Activated T-helper 2 cell treated with anti-CD3 and anti-CD28 coated beads, Interferon-gamma antibody, Interleukin-2, Interleukin-4, amounts not matched to agents 10 μg/mL and 5 μg/mL and 100 μg/mL, durations not matched to agents 14 hours and 24 hours and 36 hours (primary cell): Measurements from ENCODE around the gene TGFBRAP1. TPM values are rescaled to one million over a fixed set of nuclear protein-coding genes. Genes with fewer than 3 reads are reported as not detected.
"Not testable (repeated sequence)": the region's sequence is repeated elsewhere in the genome, so short reads cannot be mapped to it uniquely, and the experiment has no call there.

Experiments used
- DNase-seq: peaks from one replicate; pipeline ENCODE4 v3.0.0; 2021; ENCODE audit warnings: low spot score
- H3K27ac Mint-ChIP-seq: one replicate; pipeline ENCODE4 v1.8.0; 2021; ENCODE audit warnings: mixed read lengths
- H3K27me3 Mint-ChIP-seq: one replicate; pipeline ENCODE4 v1.8.0; 2021; ENCODE audit warnings: low read depth, mixed read lengths
- H3K36me3 Mint-ChIP-seq: one replicate; pipeline ENCODE4 v1.8.0; 2021; ENCODE audit warnings: low read depth, mixed read lengths
- H3K4me1 Mint-ChIP-seq: one replicate; pipeline ENCODE4 v1.8.0; 2021; ENCODE audit warnings: low read depth, mixed read lengths
- H3K4me3 Mint-ChIP-seq: one replicate; pipeline ENCODE4 v1.8.0; 2021; ENCODE audit warnings: low read depth, mild to moderate bottlenecking, moderate library complexity, mixed read lengths
- H3K9me3 Mint-ChIP-seq: one replicate; pipeline ENCODE4 v1.8.0; 2021; ENCODE audit warnings: mixed read lengths
- intact Hi-C: fragments of 100-400 bp; cut with micrococcal nuclease; formaldehyde crosslinking; loops from one replicate; pipeline ENCODE4 v1.15.1; 2023
- total RNA-seq: library from RNA; stranded (reverse); gene quantifications from 2 replicates; pipeline ENCODE4 v1.2.3, GENCODE V29; 2022

The TGFBRAP1 gene
- total RNA-seq, 1 donor from 2014 or later, result 23.4 TPM

- intact Hi-C loops, result loop anchor here (2.0 to 10.0 kb wide), 2 partner anchors 61 to 457 kb away; partner anchors contain the start of gene FHL2
- peak within 1 kb of the TSS; percentile 100 for H3K27ac Mint-ChIP-seq
- H3K27me3 Mint-ChIP-seq, result no peaks in the 10 kb centered on the region
- DNase-seq, result peak; percentile 86
- H3K9me3 Mint-ChIP-seq, result no peaks in the 10 kb centered on the region
- H3K36me3 Mint-ChIP-seq, result peaks cover 36% of the 10 kb centered on the region
- H3K4me1 Mint-ChIP-seq, result peaks cover 29% of the 10 kb centered on the region
- H3K4me3 Mint-ChIP-seq, result peak within 1 kb of the TSS; percentile 99
These were observed 7.8 kb upstream of the TGFBRAP1 start, which contains the start of gene C2orf49 for GRCh38 chr2:105337122-105338019. TSS of gene C2orf49 (plus strand) at chr2:105337540. CDS start at chr2:105337588, 48 bp downstream.

- peaks cover 29% of the 10 kb centered on the region for H3K4me1 Mint-ChIP-seq
- peak overlapping the region; percentile 100 for H3K27ac Mint-ChIP-seq
- H3K9me3 Mint-ChIP-seq, result no peaks in the 10 kb centered on the region
- no peaks in the 10 kb centered on the region for H3K27me3 Mint-ChIP-seq
- intact Hi-C loops, result loop anchor here (2.0 to 10.0 kb wide), 2 partner anchors 62 to 458 kb away; partner anchors contain the start of gene FHL2
- H3K36me3 Mint-ChIP-seq, result peaks cover 33% of the 10 kb centered on the region
- no peak for DNase-seq
- peak overlapping the region; percentile 99 for H3K4me3 Mint-ChIP-seq
These were observed 7.2 kb upstream of the TGFBRAP1 start for GRCh38 chr2:105336786-105337121.

GRCh38 chr2:105335469-105335868 lies 5.9 kb upstream of the TGFBRAP1 start:
- H3K36me3 Mint-ChIP-seq, result peaks cover 23% of the 10 kb centered on the region
- intact Hi-C loops, result loop anchor here (10.0 kb wide), 1 partner anchor 459 kb away; no protein-coding TSS in a partner anchor
- H3K27ac Mint-ChIP-seq, result no peak overlapping the region
- H3K9me3 Mint-ChIP-seq, result no peaks in the 10 kb centered on the region
- peak overlapping the region; percentile 3 for H3K4me3 Mint-ChIP-seq
- no peak for DNase-seq
- H3K4me1 Mint-ChIP-seq, result peaks cover 34% of the 10 kb centered on the region
- H3K27me3 Mint-ChIP-seq, result no peaks in the 10 kb centered on the region

- H3K27me3 Mint-ChIP-seq, result no peaks in the 10 kb centered on the region
- DNase-seq, result no peak
- no peak overlapping the region for H3K4me3 Mint-ChIP-seq
- H3K9me3 Mint-ChIP-seq, result no peaks in the 10 kb centered on the region
- H3K36me3 Mint-ChIP-seq, result peaks cover 12% of the 10 kb centered on the region
- peaks cover 31% of the 10 kb centered on the region for H3K4me1 Mint-ChIP-seq
- intact Hi-C loops, result loop anchor here (10.0 kb wide), 1 partner anchor 461 kb away; no protein-coding TSS in a partner anchor
- no peak overlapping the region for H3K27ac Mint-ChIP-seq
These were observed 4.7 kb upstream of the TGFBRAP1 start for GRCh38 chr2:105334211-105334610.

GRCh38 chr2:105330681-105331375 lies 1.3 kb upstream of the TGFBRAP1 start:
- DNase-seq, result no peak
- Mint-ChIP-seq H3K27me3 (no peaks in the 10 kb centered on the region), H3K27ac (peak overlapping the region; percentile 92), H3K9me3 (no peaks in the 10 kb centered on the region), H3K36me3 (peaks cover 10% of the 10 kb centered on the region), H3K4me1 (peaks cover 28% of the 10 kb centered on the region), H3K4me3 (peak overlapping the region; percentile 86)
- intact Hi-C loops, result loop anchor here (10.0 kb wide), 1 partner anchor 464 kb away; no protein-coding TSS in a partner anchor

GRCh38 chr2:105329197-105329554 lies 359 bp downstream of the TGFBRAP1 start:
- intact Hi-C loops, result no loop called here
- H3K4me3 Mint-ChIP-seq, result peak overlapping the region; percentile 92
- H3K27ac Mint-ChIP-seq, result peak overlapping the region; percentile 91
- no peaks in the 10 kb centered on the region for H3K27me3 Mint-ChIP-seq
- no peak for DNase-seq
- no peaks in the 10 kb centered on the region for H3K9me3 Mint-ChIP-seq
- H3K4me1 Mint-ChIP-seq, result peaks cover 28% of the 10 kb centered on the region
- H3K36me3 Mint-ChIP-seq, result peaks cover 24% of the 10 kb centered on the region

GRCh38 chr2:105328281-105329196 lies 996 bp downstream of the TGFBRAP1 start:
- DNase-seq, result no peak
- Mint-ChIP-seq H3K9me3 (no peaks in the 10 kb centered on the region), H3K27ac (peak overlapping the region; percentile 91), H3K4me3 (peak overlapping the region; percentile 92), H3K27me3 (no peaks in the 10 kb centered on the region), H3K36me3 (peaks cover 21% of the 10 kb centered on the region), H3K4me1 (peaks cover 31% of the 10 kb centered on the region)
- intact Hi-C loops, result no loop called here

GRCh38 chr2:105327690-105328089 lies 1.8 kb downstream of the TGFBRAP1 start:
- Mint-ChIP-seq H3K9me3 (no peaks in the 10 kb centered on the region), H3K27ac (peak overlapping the region; percentile 91), H3K36me3 (peaks cover 25% of the 10 kb centered on the region), H3K27me3 (no peaks in the 10 kb centered on the region), H3K4me1 (peaks cover 40% of the 10 kb centered on the region), H3K4me3 (peak overlapping the region; percentile 92)
- no peak for DNase-seq
- intact Hi-C loops, result no loop called here

- DNase-seq, H3K4me3 Mint-ChIP-seq, H3K9me3 Mint-ChIP-seq, H3K27ac Mint-ChIP-seq, H3K27me3 Mint-ChIP-seq, intact Hi-C loops: not testable (repeated sequence)
- H3K4me1 Mint-ChIP-seq, result peaks cover 44% of the 10 kb centered on the region
- H3K36me3 Mint-ChIP-seq, result peaks cover 27% of the 10 kb centered on the region
These were observed 2.3 kb downstream of the TGFBRAP1 start for GRCh38 chr2:105327271-105327670.

- H3K27ac Mint-ChIP-seq, result no peak overlapping the region
- H3K36me3 Mint-ChIP-seq, result peaks cover 27% of the 10 kb centered on the region
- no peaks in the 10 kb centered on the region for H3K9me3 Mint-ChIP-seq
- intact Hi-C loops, result no loop called here
- peaks cover 39% of the 10 kb centered on the region for H3K4me1 Mint-ChIP-seq
- no peaks in the 10 kb centered on the region for H3K27me3 Mint-ChIP-seq
- DNase-seq, result no peak
- no peak overlapping the region for H3K4me3 Mint-ChIP-seq
These were observed 4.1 kb downstream of the TGFBRAP1 start for GRCh38 chr2:105325389-105325963.

- no peak overlapping the region for H3K4me3 Mint-ChIP-seq
- intact Hi-C loops, result no loop called here
- H3K27me3 Mint-ChIP-seq, result no peaks in the 10 kb centered on the region
- no peaks in the 10 kb centered on the region for H3K9me3 Mint-ChIP-seq
- peaks cover 36% of the 10 kb centered on the region for H3K4me1 Mint-ChIP-seq
- peaks cover 27% of the 10 kb centered on the region for H3K36me3 Mint-ChIP-seq
- no peak for DNase-seq
- no peak overlapping the region for H3K27ac Mint-ChIP-seq
These were observed 4.8 kb downstream of the TGFBRAP1 start for GRCh38 chr2:105324732-105325131.

GRCh38 chr2:105324101-105324500 lies 5.4 kb downstream of the TGFBRAP1 start:
- intact Hi-C loops, result no loop called here
- DNase-seq, result no peak
- Mint-ChIP-seq H3K4me3 (no peak overlapping the region), H3K4me1 (peaks cover 34% of the 10 kb centered on the region), H3K9me3 (no peaks in the 10 kb centered on the region), H3K27ac (no peak overlapping the region), H3K27me3 (no peaks in the 10 kb centered on the region), H3K36me3 (peaks cover 26% of the 10 kb centered on the region)
